Naive thymus-derived CD8-positive, alpha-beta T cell (primary cell): ENCODE measurements around the gene PADI1. TPM values are rescaled to one million over a fixed set of nuclear protein-coding genes. Genes with fewer than 3 reads are reported as not detected.
"Not testable (repeated sequence)": the region's sequence is repeated elsewhere in the genome, so short reads cannot be mapped to it uniquely, and the experiment has no call there.

Experiments used
- ATAC-seq, 2 donors: fragments of 150-1000 bp; cut with Tn5 transposase in 1 of 2; sonication (Bioruptor Pico), chemical (Tn5 transposase) in 1 of 2; 1 replicate in 1 of 2; 2 replicates in 1 of 2; pipeline ENCODE4 v1.10.0; 2021; ENCODE audit warnings: mild to moderate bottlenecking in 2 of 2, moderate library complexity in 2 of 2
- POLR2A ChIA-PET: fragments of 350-600 bp; sonication (Branson Sonifier 250); formaldehyde crosslinking; loops from one replicate; lab custom pipeline; 2021; ENCODE audit warnings: antibody characterized with exemption; lab: Charles Lee
- DNase-seq, 10 donors: peaks; one replicate each; pipeline versions ENCODE4 v3.0.0 to v3.0.0-alpha.2; 2020 to 2022
- H3K27ac Mint-ChIP-seq, 10 donors: one replicate each; pipeline ENCODE4 v1.8.0; 2020 to 2022; ENCODE audit warnings: mild to moderate bottlenecking in 10 of 10, mixed read lengths in 10 of 10, moderate library complexity in 4 of 10, inconsistent platforms in 1 of 10
- H3K27me3 Mint-ChIP-seq, 5 donors: one replicate each; pipeline ENCODE4 v1.8.0; 2021 to 2022; ENCODE audit warnings: mixed read lengths in 5 of 5
- H3K36me3 Mint-ChIP-seq, 3 donors: one replicate each; pipeline ENCODE4 v1.8.0; 2020 to 2022; ENCODE audit warnings: mixed read lengths in 3 of 3, mild to moderate bottlenecking in 2 of 3, inconsistent platforms in 1 of 3
- H3K4me1 Mint-ChIP-seq, 4 donors: one replicate each; pipeline ENCODE4 v1.8.0; 2021 to 2022; ENCODE audit warnings: mixed read lengths in 4 of 4
- H3K4me3 Mint-ChIP-seq, 10 donors: one replicate each; pipeline ENCODE4 v1.8.0; 2020 to 2022; ENCODE audit warnings: mild to moderate bottlenecking in 10 of 10, mixed read lengths in 10 of 10, moderate library complexity in 6 of 10, inconsistent platforms in 1 of 10
- H3K9me3 Mint-ChIP-seq, 9 donors: one replicate each; pipeline ENCODE4 v1.8.0; 2020 to 2022; ENCODE audit warnings: mixed read lengths in 9 of 9, mild to moderate bottlenecking in 3 of 9, inconsistent platforms in 1 of 9, moderate library complexity in 1 of 9
- polyA plus RNA-seq, 3 donors: library from polyadenylated mRNA; unstranded; fragments of 300-500 nt; fragmentation: Illumina TruSeq; gene quantifications; one replicate each; pipeline ENCODE4 v1.2.3, GENCODE V29; 2021
- total RNA-seq, 8 experiments: library from RNA in 2 of 8; stranded (reverse) in 2 of 8; gene quantifications; one replicate each; pipeline ENCODE4 v1.2.3 and lab custom pipeline; 2021 to 2026

The PADI1 gene
- total and polyA plus RNA-seq, 5 experiments from 2014 or later: not detected

DNA sequence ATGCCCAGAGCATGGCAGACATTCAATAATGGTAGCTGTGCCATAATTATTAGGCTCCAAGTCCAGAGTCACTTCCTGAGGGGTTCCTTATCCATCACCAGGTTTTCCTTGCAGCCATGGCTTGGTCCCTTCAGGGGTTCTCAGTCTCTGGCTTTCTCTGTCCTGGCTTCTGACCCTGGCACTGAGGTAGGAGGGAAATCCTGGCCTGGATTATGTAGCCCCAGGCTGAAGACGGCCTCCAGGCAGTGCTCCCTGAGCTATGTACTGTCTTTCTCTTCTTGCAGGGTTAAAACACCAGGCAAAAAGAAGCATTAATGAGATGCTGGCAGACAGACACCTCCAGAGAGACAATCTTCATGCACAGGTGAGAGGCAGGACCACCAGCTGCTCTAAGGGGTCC is 34.5 kb downstream of the PADI1 start:
- Mint-ChIP-seq H3K4me1 (peaks cover 0 to 7% (median 4%) of the 10 kb centered on the region in 4 donors), H3K36me3 (no peaks in the 10 kb centered on the region), H3K27ac (no peak overlapping the region), H3K27me3 (peaks cover 0 to 36% (median 11%) of the 10 kb centered on the region in 5 donors), H3K4me3 (no peak overlapping the region), H3K9me3 (no peaks in the 10 kb centered on the region)
- POLR2A ChIA-PET: no interaction called here
- DNase-seq (no peak), ATAC-seq (no peak)

DNA sequence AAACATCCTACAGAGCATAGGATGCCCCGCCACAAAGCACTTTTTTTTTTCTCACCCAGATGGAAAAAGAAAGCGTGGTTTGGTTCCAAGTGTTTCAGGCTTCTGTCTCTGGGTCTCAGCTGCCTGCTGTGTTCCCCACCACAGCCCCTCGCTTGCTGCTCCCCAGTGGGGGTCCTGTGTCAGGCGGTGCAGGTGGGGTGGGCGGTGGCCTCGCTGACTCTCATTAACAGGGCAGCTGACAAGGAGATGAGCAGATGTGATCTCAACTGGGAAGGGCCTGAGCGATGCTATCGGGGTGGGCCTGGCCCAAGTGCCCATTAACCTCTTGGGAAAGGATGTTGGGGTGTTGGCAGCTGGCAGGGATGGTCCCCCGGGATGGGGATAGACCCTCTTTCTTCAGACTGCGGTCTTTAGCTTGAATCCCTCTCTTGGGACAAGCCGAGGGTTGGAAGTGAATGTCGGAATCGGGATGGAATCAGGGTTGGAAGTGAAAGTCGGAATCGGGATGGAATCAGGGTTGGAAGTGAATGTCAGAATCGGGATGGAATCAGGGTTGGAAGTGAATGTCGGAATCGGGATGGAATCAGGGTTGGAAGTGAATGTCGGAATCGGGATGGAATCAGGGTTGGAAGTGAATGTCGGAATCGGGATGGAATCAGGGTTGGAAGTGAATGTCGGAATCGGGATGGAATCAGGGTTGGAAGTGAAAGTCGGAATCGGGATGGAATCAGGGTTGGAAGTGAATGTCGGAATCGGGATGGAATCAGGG is 36.3 kb downstream of the PADI1 start:
- H3K36me3 Mint-ChIP-seq, ATAC-seq, H3K9me3 Mint-ChIP-seq, H3K4me1 Mint-ChIP-seq, DNase-seq, H3K4me3 Mint-ChIP-seq, POLR2A ChIA-PET: not testable (repeated sequence)
- H3K27ac Mint-ChIP-seq: peak overlapping the region in 1 of 10 donors; percentile 59
- H3K27me3 Mint-ChIP-seq: peaks cover 0 to 25% (median 7%) of the 10 kb centered on the region in 5 donors

DNA sequence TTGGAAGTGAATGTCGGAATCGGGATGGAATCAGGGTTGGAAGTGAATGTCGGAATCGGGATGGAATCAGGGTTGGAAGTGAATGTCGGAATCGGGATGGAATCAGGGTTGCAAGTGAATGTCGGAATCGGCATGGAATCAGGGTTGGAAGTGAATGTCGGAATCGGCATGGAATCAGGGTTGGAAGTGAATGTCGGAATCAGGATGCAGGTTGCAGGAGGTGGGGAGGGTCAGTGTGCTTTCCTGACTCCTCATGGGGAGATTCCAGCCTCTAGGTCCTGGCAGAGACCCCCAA is 36.8 kb downstream of the PADI1 start:
- peaks cover 0 to 19% (median 7%) of the 10 kb centered on the region in 5 donors for H3K27me3 Mint-ChIP-seq
- H3K4me3 Mint-ChIP-seq, POLR2A ChIA-PET, H3K36me3 Mint-ChIP-seq, H3K9me3 Mint-ChIP-seq, H3K27ac Mint-ChIP-seq, H3K4me1 Mint-ChIP-seq, DNase-seq, ATAC-seq: not testable (repeated sequence)

DNA sequence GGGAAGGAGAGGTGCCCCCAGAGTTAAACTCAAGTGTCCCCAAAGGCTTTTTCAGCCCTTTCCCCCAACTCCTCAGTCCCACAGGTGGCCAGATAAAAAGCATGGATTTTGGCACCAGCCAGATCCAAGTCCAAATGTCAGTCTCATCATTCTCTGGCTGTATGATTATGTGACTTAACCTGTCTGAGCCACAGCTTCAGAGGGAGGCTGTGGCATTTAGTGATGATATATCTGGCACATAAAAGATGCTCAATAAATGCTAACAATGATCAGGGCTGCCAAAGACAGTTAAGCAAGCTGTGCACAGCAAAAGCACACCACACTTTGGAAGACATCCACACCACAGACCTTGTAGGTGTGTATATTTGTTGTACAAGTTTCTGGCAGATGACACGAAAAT is 38.3 kb downstream of the PADI1 start:
- DNase-seq (no peak), ATAC-seq (no peak)
- Mint-ChIP-seq H3K27ac (no peak overlapping the region), H3K4me1 (no peaks in the 10 kb centered on the region), H3K9me3 (no peaks in the 10 kb centered on the region), H3K36me3 (no peaks in the 10 kb centered on the region), H3K4me3 (no peak overlapping the region), H3K27me3 (peaks cover 0 to 20% (median 7%) of the 10 kb centered on the region in 5 donors)
- POLR2A ChIA-PET: no interaction called here

DNA sequence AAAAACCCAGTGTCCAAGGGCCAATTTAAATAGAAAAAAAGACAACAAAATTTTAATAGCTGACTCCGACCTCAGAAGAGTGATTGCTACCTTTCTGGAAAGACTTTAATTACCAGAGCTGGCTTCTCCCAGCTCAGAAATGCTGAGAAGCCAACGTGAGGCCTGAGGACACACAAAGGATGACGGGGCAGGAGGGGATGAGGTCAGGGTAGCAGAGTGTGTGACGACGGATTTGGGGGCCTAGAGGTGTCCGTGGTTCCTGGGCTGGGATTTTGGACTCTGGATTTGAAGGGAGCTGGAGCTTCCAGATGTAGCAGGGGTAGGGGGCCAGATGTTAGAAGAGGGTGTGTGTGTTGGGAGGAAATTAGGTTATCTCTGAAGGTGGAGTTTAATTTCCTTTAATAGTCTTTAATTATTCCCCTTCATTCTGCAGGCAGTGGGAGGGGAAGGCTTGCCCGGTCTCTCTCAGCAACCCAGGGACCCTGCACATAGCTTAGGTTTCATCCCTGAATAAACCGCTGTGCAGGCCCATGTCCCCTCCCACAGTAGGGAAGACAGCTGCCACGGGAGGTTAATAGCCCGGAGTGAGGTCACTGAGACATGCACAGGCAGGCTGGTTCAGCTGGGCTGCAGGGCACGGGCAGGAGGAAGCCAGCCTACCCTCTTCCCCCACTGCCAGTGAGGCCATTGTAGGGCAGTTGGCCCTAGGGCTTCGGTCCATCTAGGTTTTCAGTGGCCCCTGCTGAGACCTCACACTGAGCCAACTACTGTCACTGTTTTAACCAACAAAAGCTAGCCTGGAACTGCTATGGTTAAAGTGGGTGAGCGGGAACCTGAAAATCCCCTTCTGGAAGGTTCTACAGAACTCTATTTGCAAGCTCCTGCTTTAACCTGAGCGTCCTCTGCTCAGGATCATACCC is 40.2 kb downstream of the PADI1 start:
- Mint-ChIP-seq H3K4me1 (no peaks in the 10 kb centered on the region), H3K27ac (peak overlapping the region in 1 of 10 donors; percentile 37), H3K4me3 (no peak overlapping the region), H3K9me3 (no peaks in the 10 kb centered on the region), H3K27me3 (peaks cover 0 to 20% (median 7%) of the 10 kb centered on the region in 5 donors), H3K36me3 (no peaks in the 10 kb centered on the region)
- DNase-seq (no peak), ATAC-seq (no peak)
- POLR2A ChIA-PET: interaction anchor here (1.1 kb wide), 1 partner anchor 119 kb away, joined by 3 read pairs; no protein-coding TSS in a partner anchor

DNA sequence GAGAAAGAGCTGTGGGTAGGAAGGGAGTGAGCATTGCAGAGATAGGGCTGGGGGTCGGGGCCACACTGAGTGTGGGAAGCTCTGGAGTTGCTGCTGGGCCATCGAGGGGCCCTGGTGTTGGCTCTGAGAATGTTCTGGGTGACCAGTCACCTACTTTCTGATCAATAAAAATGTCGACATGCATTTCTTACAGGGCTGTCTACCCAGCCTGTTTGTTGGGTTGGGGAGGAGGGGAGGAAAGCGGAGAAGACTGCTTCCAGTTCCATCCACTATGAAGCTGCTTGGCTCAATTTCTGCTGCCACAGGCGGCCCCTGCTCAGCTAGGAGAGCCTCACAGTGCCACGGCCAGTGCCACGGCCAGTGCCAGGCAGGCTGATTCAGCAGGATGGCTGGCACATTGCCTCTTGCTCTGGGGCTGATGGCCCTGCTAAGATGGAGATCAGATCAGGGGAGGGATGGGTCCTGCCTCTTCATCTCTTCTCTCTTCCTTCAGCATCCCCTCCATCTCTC is 40.9 kb downstream of the PADI1 start:
- Mint-ChIP-seq H3K4me1 (no peaks in the 10 kb centered on the region), H3K4me3 (no peak overlapping the region), H3K27ac (no peak overlapping the region), H3K36me3 (no peaks in the 10 kb centered on the region), H3K27me3 (peaks cover 0 to 27% (median 7%) of the 10 kb centered on the region in 5 donors), H3K9me3 (no peaks in the 10 kb centered on the region)
- ATAC-seq (no peak), DNase-seq (no peak)
- POLR2A ChIA-PET: interaction anchor here (1.1 kb wide), 1 partner anchor 120 kb away, joined by 3 read pairs; no protein-coding TSS in a partner anchor

DNA sequence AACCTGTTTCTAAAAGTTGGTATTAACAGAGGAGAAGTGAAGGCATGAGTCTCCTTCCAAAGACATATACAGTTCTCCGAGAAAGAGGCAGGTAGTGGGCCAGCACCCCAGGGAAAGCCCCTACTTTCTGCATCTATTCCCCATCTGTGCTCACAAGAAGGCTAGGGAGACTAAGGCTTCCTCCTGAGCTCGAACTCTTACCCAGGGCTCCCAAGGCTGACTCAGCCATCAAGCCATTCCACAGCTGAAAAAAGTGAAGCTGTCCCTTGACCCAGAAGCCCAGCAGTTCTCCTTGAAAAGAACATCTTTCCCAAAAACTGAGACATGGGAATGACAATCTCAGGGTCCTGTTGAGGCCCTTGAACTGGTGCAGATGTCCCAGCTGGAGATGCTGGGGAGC is 42.0 kb downstream of the PADI1 start:
- Mint-ChIP-seq H3K9me3 (no peaks in the 10 kb centered on the region), H3K27ac (no peak overlapping the region), H3K27me3 (peaks cover 2 to 27% (median 7%) of the 10 kb centered on the region in 5 donors), H3K36me3 (no peaks in the 10 kb centered on the region), H3K4me1 (no peaks in the 10 kb centered on the region), H3K4me3 (no peak overlapping the region)
- no peak for ATAC-seq
- POLR2A ChIA-PET: no interaction called here
- no peak for DNase-seq

DNA sequence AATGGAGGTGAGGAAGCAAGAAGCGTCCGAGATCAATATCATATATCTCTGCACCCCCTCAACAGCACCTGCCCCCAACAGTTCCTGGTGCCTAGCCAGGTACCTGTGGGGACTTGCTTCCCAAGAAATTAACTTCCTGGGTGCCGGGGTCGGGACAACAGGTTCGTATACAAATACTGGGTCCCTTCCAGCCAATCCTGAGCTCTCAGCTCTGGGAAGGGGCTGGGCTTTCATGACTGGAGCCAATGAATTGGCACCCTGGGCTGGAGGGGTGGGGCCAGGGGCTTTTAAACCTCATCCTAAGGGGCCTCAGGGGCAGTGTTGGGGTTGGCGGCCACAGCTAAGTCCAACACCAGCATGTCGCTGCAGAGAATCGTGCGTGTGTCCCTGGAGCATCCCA is 43.9 kb downstream of the PADI1 start, which contains the start of gene PADI3:
PADI3 (plus strand) TSS at position 318 of the 400 bp plus-strand sequence; CDS start at position 358, 40 bp downstream.
- Mint-ChIP-seq H3K27ac (no peak within 1 kb of the TSS), H3K4me3 (no peak within 1 kb of the TSS), H3K9me3 (no peaks in the 10 kb centered on the region), H3K27me3 (peaks cover 2 to 24% (median 8%) of the 10 kb centered on the region in 5 donors), H3K4me1 (no peaks in the 10 kb centered on the region), H3K36me3 (no peaks in the 10 kb centered on the region)
- DNase-seq (no peak), ATAC-seq (no peak)
- POLR2A ChIA-PET: no interaction called here

DNA sequence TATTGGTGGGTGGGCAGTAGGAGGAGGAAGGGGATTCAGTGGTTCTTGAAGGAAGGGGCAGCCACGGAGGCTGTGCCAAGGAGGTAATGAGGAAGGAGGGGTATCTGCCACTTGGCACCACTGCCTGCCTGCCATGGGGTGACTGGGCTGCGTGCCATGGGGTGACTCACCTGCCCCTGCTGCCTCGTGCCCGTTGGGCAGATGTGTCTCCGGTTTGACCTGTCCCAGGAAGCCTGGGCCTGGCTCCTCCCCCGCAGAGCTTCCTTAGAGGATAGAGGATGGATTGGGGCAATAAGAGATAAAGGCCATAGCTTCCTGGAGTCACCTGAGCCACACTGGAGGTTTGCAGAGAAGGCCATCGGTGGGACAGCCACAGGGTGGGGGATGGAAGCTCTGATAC is 45.7 kb downstream of the PADI1 start:
- ATAC-seq (no peak), DNase-seq (no peak)
- Mint-ChIP-seq H3K36me3 (no peaks in the 10 kb centered on the region), H3K9me3 (no peaks in the 10 kb centered on the region), H3K4me1 (no peaks in the 10 kb centered on the region), H3K4me3 (no peak overlapping the region), H3K27ac (no peak overlapping the region), H3K27me3 (peaks cover 2 to 25% (median 6%) of the 10 kb centered on the region in 5 donors)
- POLR2A ChIA-PET: no interaction called here

DNA sequence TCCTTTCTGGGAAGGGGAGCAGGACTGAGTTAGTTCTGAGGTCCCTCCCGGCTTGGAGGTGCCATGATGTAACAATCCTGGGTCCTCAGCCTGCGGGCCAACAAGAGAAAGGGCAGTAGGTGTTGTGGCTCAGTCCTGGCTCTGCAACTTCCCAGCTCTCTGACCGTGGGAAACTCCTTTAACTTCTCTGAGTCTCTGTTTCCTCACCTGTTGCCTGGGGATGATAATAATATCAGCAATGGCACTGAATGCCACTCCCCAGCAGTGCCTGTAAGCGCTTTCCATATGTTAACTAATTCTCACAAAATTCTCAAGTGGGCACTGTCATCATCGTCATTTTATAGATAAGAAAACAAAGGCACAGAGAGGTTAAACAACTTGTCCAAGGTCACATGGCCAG is 46.3 kb downstream of the PADI1 start:
- POLR2A ChIA-PET: no interaction called here
- no peaks in the 10 kb centered on the region for H3K9me3 Mint-ChIP-seq
- H3K27ac Mint-ChIP-seq: no peak overlapping the region
- ATAC-seq (no peak), DNase-seq (no peak)
- peaks cover 2 to 30% (median 11%) of the 10 kb centered on the region in 5 donors for H3K27me3 Mint-ChIP-seq
- H3K36me3 Mint-ChIP-seq: no peaks in the 10 kb centered on the region
- H3K4me1 Mint-ChIP-seq: no peaks in the 10 kb centered on the region
- H3K4me3 Mint-ChIP-seq: no peak overlapping the region

DNA sequence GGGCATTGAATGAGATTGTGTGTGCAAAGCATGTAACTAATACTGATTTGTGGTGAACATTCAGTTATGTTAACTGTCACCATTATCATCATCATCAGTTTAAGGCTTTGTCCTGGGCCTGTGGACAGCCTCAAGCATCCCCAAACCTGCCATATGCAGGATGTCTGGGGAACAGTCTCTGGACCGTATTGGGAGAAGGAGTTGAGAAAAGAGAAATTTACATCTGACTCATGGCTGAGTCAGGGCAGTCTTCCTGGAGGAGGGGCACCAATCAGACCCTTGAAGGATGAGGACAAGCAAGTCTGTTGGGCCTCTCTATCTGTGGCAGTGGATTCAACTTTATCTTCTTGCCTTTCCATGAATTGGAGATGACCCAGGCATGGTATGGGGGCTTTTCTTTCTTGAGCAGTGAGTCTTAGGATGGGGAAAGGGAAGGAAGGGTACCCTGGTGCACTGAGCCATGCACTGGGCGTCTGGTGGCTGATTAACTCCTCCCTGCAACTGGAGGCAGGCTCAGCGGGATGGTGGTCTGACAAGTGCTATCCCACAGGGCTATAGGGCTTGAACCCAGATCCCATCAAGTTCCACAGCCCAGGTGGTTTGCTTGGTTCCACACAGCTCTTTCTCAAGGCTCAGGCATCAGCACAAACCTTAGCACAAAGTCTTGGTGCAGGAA is 46.9 kb downstream of the PADI1 start:
- DNase-seq: no peak
- no peak for ATAC-seq
- POLR2A ChIA-PET: no interaction called here
- Mint-ChIP-seq H3K36me3 (no peaks in the 10 kb centered on the region), H3K4me3 (no peak overlapping the region), H3K27ac (peak overlapping the region in 1 of 10 donors; percentile 40), H3K4me1 (no peaks in the 10 kb centered on the region), H3K27me3 (peaks cover 2 to 30% (median 11%) of the 10 kb centered on the region in 5 donors), H3K9me3 (no peaks in the 10 kb centered on the region)

DNA sequence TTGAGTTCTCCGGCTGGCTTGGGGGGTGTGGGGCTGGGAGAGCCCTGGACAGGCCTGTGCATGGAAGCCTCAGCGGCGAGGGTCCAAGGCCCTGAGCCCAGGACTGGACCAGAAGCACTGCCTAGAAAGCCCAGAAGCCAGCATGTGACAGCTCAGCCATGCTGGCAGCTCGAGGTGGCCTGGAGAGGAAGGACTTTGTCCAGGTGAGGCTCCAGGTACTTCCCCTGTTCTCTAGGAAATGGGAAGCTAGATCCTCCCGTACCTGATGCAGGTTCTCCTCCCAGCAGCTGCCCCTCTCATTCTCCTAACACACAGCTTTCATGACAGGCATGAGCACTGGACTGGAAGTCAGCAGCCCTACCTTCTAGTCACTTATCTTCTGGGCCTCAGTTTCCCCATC is 50.4 kb downstream of the PADI1 start:
- Mint-ChIP-seq H3K36me3 (no peaks in the 10 kb centered on the region), H3K27me3 (peaks cover 2 to 36% (median 23%) of the 10 kb centered on the region in 5 donors), H3K9me3 (no peaks in the 10 kb centered on the region), H3K4me3 (no peak overlapping the region), H3K27ac (no peak overlapping the region), H3K4me1 (no peaks in the 10 kb centered on the region)
- DNase-seq: no peak
- ATAC-seq: no peak
- POLR2A ChIA-PET: interaction anchor here (0.9 kb wide), 1 partner anchor 30 kb away, joined by 3 read pairs; no protein-coding TSS in a partner anchor
